ENCODE measurements around the gene IL4R.

IL4R gene

DNA sequence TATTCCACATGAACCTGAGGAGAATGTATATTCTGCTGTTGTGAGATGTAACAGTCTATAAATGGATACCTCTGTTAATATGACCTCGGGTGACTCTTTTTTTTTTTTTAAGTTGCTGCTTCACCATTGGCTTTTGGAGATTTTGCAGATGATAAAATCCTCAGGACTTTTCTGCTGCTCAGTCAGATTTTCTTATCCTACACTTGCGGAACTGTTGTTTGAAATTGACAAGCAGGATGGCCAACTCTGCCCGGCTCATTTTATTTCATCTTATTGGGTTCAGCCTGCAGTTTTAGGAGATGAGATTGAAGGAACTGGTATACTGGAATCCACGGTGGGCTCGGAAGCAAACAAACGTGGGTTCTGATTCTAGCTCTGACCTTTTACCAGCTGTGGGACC, 19.3 kb downstream of the IL4R start:
- no peak for FAIRE-seq

DNA sequence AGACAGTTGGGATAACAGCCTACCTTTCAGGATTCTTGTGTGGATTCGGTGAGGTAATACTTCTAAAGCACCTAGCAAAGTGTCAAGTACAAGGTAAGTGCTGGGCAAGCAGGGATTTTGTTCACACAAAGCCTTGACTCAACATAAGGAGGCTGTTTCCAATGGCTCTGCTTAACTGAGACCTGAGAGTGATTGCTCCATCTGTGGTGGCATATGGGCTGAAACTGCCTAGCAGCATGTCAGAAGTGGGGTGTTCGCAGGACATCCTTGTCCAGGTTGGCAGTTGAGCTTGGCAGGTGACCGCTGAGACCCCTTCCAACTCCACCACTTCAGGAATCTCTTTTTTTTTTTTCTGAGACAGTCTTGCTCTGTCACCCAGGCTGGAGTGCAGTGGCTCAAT, 19.8 kb downstream of the IL4R start:
- no peak for FAIRE-seq

DNA sequence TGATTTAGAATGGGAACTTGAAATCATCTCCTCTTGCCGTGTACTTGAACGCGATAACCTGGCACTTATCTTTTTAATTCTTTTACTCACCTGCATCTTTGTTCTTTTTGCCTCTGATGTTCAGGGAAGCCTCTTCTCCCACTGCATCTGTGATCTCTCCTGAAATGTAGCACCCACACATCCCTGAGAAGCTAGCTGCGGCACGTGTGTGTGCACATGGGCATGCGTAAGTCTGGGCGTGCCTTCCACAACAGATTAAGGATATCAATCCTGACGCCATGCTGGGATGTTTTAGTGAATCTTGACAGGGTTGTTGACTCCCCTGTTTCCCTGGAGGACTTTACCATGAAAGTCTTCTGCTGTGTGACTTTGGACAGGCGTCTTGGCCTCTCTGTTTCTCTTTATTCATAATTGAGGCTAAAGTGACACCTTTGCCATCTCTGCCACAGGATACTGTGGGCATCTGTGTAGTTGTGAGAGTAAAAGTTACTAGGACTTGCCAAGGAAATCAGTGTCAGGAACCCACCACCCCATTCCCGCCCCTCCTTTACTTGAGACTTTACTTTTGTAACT, 20.5 kb downstream of the IL4R start:
- no peak for FAIRE-seq

DNA sequence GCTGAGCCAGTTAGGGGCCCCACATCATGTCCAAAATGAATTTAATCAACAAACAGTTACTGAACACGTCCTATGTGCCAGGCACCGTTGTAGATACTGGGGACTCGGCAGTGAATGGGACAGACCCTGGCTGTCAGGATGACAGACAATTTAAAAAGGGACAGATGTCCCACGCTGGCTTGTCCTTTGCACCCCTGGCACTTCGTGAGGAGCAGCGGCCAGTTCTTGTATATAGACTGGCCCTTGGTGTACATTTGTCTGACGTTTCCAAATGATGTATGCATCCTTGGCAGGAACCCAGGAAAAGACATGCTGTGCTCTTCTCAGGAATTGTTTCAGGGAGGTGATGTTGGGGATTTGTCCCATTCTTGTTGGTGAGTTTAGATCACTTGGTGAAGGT, 21.1 kb downstream of the IL4R start:
- FAIRE-seq: no peak

DNA sequence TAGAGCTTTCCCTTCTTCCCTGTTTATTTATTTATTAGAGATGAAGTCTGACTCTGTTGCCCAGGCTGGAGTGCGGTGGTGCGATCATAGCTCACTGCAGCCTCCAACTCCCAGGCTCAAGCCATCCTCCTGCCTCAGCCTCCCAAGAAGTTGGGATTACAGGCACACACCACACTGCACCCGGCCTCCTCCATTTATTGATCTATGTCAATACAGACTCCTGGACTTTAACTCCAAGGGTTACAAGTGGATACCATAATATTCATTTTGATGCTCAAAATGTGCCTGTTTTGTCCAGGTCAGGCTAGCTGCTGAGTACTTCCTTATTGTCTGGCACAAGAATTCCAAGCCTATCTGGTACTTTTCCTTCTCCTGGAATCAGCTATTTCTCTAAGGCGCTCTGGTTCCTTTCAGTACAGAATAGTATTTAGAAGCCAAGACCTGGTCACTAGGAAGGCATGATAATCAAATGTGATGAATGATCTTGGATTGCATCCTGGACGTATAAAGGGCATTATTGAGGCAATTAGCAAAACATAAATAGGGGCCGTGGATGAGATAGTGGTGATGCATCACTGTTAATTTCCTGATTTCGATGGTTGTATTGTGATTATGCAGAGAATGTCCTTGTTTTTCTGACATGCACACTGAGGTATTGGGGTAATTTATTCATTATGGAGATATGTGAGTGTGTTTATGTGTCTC, 21.7 kb downstream of the IL4R start:
- FAIRE-seq: no peak

DNA sequence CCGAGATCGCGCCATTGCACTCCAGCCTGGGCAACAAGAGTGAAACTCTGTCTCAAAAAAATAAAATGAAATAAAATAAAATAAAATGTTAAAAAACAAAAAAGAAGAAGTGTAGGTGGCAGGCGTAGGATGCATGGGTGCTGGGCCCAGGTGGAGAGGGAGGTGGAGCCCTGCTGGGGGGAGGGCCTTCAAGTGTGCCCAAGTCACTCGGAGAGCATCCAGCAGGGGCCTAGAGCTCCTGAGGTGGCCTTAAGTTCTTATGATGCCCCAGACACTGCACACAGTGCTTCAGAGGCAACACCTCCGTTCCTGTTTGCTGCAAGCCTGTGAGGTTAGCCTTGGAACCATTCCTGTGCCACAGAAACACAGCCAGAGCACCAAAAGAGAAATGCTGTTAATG, 23.2 kb downstream of the IL4R start:
- FAIRE-seq: no peak

DNA sequence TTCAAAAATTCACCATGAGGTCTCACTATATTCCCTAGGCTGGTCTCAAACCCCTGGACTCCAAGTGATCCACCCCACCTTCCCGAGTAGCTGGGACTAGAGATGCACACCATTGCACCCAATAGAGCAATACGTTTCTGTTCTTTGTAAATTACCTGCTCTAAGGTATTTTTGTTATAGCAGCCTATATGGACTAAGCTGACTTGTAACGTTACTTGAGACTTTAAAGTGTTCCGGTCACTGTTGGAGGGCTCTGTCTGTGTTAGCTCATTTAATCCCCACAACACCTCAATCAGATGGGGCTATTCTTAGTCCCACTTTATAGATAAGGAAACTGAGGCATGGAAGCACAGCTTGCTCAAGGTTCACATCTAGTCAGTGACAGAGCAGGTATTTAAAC, 25.4 kb downstream of the IL4R start:
- FAIRE-seq: no peak

DNA sequence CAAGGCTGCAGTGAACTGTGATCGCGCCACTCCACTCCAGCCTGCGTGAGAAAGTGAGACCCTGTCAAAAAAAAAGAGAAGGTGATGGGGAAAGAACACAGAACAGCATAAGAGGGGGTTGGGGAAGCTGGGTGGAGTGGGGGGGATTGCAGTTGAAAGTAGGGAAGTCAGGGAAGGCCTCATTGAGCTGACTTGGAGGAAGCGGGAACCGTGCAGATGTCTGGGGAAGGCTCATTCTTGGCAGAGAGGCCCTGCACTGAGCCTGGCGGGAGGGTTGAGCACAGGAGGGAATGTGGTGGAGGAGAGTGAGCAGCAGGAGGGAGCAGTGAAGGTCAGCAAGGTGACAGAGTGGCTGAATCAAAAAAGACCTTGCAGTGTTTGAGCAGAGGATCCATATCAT, 26.9 kb downstream of the IL4R start:
- FAIRE-seq: no peak

DNA sequence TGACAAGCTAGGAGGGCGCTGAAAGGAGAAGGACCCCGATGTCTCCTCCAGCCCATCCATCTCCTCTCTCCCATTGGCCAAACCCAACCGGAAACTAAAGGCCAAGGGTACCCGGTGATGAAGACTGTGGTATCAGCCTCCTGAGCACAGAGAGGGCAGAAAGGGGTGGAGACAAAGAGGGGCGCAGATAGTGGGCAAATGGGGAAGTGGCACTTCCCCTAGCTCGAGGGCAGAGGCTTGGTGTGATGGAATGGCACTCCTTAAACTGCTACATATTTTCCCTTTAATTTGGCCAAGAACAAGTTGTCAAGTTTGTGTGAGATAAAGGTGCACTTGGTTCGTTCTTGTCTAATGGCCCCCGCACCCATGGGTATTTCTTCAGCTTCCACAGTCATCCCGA, 27.8 kb downstream of the IL4R start:
- no peak for FAIRE-seq

DNA sequence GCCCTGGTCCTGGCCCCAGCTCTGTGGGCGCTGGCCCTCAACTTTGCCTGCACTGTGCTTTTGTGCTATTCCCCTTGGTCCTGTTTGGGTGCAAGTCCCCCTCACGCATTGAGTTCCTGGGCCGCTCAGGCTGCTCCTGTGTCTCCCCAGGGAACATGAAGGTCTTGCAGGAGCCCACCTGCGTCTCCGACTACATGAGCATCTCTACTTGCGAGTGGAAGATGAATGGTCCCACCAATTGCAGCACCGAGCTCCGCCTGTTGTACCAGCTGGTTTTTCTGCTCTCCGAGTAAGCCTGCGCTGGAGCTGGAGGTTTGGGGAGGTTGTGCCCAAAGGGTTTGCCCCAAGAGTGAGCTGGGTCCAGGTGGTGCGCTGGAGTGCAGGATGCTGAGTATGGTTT, 28.2 kb downstream of the IL4R start:
- no peak for FAIRE-seq

DNA sequence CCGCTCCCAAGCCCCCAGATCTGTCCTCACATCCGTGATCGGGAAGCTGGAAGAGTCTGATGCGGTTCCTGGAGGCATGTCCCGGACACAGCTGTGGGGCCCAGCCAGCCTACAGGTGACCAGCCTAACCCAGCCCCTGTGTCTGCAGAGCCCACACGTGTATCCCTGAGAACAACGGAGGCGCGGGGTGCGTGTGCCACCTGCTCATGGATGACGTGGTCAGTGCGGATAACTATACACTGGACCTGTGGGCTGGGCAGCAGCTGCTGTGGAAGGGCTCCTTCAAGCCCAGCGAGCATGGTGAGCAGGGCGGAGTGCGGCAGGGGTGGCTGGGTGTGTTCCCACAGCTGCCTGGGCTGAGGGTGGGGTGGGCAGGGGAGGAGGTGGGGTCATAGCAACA, 30.9 kb downstream of the IL4R start:
- no peak for FAIRE-seq

DNA sequence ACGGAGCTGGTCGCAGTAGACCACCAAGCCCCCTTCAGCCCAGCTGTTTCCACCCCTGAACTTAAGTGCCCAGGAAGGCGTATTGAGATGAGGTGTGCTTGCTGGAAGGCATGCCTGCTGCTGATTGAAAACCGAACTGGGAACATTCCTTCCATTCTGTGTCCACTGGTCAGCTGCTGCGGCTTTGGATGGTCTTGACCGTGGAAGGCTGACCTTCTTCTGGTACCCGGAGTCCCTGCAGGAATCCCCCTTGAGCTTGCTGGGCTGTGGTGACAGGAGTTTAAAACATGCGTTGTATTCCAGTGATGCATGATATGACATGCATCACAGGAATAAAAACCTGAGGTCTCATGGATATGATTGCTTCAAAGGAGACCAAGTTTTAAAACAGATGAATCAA, 31.4 kb downstream of the IL4R start:
- FAIRE-seq: no peak

DNA sequence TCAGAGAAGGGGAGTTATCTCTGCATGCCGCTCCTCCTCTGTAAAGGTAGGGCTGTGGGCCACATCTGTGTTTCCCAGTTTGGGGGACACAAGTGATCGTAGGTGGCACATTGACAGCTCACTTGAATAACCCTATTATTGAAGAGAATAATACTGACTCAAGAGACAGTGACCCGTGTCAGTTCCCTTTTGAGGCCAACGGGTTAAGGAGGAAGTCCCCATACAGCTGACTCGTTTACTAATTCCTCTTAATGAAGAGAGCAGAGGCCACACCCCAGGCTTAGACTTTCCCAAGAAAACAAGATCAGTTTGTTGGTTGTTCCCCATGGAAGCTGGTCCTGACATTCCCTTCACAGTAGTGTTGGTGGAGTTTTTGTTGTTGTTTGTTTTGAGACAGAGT, 33.0 kb downstream of the IL4R start:
- no peak for FAIRE-seq

DNA sequence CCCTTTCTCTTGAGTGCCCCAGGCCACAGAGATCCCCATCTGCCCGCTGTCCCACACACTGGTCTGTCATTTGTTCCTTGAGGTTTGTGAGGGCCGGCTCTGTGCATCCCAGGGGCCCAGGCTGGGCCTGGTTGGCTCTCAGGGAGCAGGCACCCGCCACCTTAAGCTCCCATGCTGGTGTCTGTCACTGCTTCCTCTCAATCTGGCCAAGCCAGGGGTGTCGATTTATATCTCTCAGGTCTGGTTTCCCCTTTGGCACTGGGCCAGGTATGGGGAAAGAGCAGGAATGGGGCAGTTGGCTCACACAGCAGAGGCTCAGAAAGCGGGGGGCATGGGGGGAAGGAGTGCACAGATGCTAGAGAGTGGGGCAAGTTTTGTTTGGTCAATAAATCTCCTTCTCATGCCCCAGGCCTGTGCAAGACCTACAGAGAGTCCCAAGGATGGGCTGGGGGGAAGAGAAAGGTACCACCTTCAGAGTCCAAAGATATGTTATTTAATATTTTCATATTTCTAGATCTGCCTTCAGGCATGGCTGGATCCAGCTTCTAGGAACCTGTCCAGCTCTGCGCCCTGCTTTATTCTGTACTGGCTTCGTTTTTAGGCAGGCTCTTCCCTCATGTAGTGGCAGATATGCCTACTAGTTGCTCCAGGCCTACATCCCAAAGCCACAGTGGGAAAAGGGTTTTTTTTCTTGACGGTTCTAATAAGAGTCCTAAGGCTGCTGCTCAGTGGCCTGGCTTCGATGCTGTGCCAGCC, 34.3 kb downstream of the IL4R start:
- no peak for FAIRE-seq

DNA sequence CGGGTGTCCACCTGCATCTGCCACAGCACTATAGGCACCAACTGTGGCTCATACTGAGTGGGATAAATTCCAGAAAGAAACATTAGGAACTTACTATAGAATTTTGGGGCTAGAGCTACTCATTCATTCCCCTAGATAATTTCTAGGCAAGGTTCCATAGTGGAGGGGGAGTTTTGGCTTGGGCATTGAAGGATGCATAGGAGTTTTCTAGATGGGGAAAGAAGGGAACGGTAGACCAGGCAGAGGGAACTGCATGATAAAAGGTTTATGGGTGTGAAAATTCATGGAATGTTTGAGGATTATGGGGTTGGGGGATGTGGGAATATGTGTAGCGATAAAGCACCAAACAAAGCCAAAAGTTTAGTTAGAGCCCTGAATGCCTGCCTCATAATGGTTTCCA, 35.5 kb downstream of the IL4R start:
- no peak for FAIRE-seq

DNA sequence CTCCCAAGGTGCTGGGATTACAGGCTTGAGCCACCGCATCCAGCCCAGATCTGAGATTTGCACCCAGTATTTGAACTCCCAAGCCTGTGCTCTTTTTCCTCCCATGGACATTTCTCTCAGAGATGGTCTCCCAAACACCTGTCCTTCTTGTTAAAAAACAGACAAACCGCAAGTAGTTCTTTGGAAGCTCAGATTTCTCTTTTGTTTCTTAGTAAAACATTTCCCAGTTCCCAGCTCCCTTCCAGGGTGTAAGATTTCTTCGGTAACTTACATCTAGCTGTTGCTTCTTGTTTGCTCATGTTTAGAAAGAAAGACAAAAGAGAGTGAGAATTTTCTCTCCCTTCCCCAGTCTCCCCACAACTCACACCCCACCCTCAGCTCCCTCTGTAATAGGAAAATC, 36.2 kb downstream of the IL4R start:
- FAIRE-seq: no peak

DNA sequence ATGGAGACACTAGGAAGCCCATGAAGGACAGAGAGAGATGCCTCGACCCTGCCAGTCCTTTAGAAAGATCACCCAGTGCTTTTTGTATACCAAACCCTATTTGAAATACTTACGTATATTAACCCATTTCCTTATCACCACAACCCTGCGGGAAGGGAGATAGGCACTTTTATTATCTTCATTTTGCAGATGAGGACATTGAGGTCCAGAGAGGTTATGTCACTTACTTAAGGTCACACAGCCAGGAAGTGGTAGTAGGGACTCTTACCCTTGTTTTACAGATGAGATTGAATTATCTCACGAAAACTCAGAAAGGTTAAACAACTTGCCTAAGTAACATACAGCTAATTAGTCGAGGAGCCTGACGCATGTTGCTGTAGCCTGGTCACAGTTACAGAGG, 38.2 kb downstream of the IL4R start:
- FAIRE-seq: no peak

DNA sequence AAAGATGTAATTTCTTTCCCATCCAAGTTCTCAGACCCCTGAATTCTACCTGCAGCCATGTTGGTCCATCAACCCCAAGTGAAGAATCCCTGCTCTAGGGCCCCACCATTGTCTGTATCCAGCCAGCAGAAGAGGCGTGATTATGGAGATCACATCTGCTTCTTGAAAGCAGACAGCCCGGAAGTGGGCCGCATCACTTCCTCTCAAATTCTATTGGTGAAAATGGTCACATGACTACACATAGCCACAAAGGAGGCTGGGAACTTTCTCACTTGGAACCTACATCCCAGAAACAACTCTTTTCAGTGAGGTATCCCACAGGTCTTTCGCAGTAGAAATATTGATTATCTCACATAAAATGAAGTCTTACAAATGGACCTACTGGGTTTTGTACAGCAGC, 40.1 kb downstream of the IL4R start:
- FAIRE-seq: no peak

DNA sequence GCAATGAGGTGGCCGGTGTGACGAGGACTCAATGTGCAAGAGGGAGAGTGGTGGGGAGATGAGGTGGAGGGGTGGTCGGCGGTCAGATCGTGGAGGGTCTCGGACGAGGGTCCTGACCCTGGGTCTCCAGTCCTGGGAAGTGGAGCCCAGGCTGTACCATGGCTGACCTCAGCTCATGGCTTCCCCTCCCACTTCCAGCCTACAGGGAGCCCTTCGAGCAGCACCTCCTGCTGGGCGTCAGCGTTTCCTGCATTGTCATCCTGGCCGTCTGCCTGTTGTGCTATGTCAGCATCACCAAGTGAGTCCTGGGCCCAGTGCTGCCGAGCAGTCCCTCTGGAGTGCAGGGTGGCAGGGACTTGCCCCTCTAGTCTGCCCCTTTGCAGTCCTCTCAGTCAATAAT, 41.8 kb downstream of the IL4R start:
- FAIRE-seq: no peak

DNA sequence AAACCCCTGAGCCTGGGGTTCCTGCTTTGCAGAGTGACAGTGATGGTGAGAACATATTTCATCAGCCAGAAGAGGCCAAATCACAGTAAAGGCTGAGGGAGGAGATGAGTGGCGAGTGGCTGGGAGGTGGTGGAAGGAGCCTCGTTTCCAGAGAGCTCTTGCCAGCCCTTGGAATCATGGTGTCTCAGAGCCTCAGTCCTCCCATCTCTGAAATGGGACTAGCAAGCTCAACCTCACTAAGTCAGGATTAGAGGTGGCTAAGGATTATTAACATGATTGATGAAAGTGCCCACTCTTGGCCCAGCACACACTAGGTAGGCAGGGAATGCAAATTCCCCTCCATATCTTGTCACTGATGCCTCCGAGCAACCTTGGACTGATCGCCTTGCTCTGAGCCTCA, 43.0 kb downstream of the IL4R start:
- no peak for FAIRE-seq

DNA sequence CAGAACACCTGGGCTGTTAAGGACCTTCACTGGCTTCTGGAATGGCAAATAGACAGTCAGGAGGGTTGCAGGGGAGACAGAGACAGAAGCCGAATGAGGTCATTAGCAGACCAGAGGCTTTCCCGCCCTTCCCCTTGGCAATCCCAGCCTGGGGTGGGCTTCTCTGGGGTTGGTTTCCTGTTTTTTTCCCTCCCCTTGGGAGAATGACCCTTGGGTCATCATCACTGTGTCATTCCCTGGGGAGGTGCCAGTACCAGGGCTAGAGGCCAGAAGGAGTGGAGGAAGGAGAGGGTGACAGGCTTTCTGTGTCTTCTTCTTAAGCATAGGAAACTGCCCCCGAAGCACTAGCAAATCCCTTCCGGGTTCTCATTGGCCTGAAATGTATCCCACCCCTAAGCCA, 45.3 kb downstream of the IL4R start:
- no peak for FAIRE-seq

DNA sequence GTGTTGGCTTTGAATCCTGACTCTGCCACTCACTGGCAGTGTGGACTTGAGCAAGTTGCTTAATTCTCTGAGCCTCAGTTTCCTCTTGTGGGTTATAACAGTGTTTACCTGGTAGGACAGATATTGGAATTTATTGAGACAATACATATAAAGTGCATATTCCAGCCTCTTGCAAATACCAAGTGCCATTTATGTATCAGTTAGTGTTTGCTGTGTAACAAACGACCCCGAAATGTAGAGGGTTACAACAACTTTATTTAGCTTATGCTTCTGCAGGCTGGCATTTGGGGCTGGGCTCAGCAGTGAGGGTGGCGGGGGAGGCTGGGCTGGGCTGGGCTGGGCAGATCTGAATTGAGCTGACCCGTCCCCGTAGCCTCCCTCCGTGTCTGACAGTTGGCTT, 45.8 kb downstream of the IL4R start:
- no peak for FAIRE-seq

DNA sequence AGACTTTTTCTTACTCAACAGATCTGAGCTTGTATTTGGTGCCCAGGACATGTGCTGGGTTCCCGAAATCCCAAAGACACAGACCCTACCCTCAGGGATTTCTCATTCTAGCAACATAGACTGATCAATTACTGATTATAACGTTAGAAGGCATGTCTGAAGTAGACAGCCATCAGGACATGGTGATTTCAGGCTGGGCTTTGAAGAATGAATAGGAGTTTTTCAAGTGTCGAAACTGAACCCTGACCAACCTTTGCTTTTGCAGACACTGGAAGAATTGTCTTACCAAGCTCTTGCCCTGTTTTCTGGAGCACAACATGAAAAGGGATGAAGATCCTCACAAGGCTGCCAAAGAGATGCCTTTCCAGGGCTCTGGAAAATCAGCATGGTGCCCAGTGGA, 48.2 kb downstream of the IL4R start:
- FAIRE-seq: no peak

DNA sequence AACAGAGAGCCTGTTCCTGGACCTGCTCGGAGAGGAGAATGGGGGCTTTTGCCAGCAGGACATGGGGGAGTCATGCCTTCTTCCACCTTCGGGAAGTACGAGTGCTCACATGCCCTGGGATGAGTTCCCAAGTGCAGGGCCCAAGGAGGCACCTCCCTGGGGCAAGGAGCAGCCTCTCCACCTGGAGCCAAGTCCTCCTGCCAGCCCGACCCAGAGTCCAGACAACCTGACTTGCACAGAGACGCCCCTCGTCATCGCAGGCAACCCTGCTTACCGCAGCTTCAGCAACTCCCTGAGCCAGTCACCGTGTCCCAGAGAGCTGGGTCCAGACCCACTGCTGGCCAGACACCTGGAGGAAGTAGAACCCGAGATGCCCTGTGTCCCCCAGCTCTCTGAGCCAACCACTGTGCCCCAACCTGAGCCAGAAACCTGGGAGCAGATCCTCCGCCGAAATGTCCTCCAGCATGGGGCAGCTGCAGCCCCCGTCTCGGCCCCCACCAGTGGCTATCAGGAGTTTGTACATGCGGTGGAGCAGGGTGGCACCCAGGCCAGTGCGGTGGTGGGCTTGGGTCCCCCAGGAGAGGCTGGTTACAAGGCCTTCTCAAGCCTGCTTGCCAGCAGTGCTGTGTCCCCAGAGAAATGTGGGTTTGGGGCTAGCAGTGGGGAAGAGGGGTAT, 48.9 kb downstream of the IL4R start:
- no peak for FAIRE-seq
